D721Med (cell line): ENCODE data around the gene ANXA9.

Source experiments
- DNase-seq: peaks from one replicate; pipeline ENCODE4 v3.0.0; 2011; ENCODE audit warnings: low spot score; ENCODE audit not compliant: insufficient read length
- FAIRE-seq: peaks from 2 replicates; lab custom pipeline; 2011; peaks lifted over from hg19 to GRCh38; lab: Jason Lieb, UNC
- CTCF ChIP-seq: IDR thresholded peaks from 2 replicates; pipeline ENCODE4 v1.5.1; 2012; ENCODE audit warnings: mild to moderate bottlenecking, control low read depth; ENCODE audit not compliant: insufficient read depth; ENCODE audit errors: missing control alignments

The ANXA9 gene

GRCh38 chr1:150999051-150999674 lies 17.1 kb downstream of the ANXA9 start:
- no peak for FAIRE-seq
- TF ChIP-seq CTCF, result no peak
- DNase-seq, result no peak

DNA sequence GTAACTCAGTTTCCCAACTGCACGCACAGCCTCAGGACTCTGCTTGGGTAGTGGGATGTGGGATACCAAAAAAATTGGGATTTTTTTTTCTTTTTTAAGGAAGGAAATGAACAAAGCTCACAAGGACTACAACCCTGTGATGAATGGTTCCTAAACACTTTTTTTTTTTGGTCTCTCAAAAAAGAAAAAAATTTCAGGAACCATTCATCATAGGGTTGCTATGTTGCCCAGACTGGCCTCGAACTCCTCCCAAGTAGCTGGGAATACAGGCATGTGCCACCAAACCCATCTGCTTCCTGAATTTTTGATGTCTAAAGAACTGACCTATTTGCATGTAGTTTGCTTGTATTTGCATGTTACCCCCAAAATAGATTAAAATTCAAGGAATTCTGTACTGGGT lies 17.8 kb downstream of the ANXA9 start:
- FAIRE-seq, result no peak
- TF ChIP-seq CTCF, result no peak
- DNase-seq, result no peak

GRCh38 chr1:151000408-151000807 lies 18.3 kb downstream of the ANXA9 start:
- FAIRE-seq (no peak), DNase-seq (no peak)
- no peak for TF ChIP-seq CTCF

DNA sequence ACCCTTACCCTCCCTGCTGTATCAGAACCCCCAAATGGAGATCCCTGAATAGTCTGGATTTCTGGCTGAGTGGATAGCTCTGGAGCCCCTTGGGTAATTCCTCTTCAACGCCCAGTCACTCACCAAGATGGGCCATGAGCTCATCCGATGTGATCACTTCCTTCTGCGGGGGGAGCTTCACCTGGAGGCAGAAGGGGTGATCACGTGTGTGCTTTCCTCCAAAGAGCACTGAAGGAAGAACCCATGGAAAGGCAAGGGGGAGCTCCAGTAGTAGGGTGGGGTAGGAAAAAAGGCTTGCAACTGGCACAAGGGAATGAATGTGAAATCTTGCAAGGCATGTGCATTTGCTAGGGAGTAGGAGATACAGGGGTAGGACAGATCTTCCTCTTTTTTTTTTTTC lies 19.5 kb downstream of the ANXA9 start:
- DNase-seq, result no peak
- no peak for TF ChIP-seq CTCF
- FAIRE-seq, result no peak

DNA sequence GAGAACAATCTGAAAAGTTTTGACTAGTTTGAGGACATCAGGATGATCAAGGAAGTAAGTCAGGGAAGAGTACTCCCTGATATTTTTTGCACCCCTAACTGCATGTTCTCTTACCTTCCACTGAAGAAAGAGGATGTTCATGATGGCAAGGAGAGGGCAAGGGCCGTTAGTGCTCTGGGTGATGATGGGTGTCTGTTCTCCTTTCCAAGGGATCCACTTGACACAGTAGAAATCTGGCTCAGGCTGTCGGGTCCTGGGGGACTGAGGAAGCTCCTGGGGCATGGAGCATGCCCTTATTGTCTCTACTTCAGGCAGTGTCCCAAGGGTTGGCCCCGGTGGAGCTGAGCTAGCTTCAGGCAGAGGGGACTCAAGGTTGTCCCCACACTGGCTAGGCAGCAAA lies 20.0 kb downstream of the ANXA9 start:
- FAIRE-seq (no peak), DNase-seq (no peak)
- TF ChIP-seq CTCF, result no peak

DNA sequence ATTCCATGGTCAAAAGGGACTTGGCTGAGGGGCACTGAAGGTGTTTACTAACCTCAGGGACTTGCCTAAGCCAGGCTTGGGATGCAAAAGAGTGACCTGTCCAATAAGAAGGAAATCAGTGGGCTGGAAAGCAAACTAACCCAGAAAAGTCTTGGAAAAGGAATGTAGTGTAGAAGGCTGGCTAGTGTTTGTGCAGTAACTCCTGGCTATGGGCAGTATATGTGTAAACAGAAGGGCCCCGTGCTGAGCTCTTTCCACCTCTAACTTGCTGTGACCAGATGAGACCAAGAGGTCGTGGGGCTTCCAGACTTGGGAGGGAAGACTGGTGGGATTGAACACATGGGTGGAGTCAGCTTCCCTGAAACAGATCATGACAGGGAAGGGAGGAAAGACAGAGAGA lies 20.5 kb downstream of the ANXA9 start:
- no peak for TF ChIP-seq CTCF
- no peak for DNase-seq
- FAIRE-seq, result no peak

- DNase-seq, result no peak
- no peak for TF ChIP-seq CTCF
- FAIRE-seq, result no peak
Observed at GRCh38 chr1:151003180-151003579, 21.1 kb downstream of the ANXA9 start.
